ENCODE measurements around the gene AFG1L.
"Not testable (repeated sequence)": the region's sequence is repeated elsewhere in the genome, so short reads cannot be mapped to it uniquely, and the experiment has no call there.

AFG1L gene

DNA sequence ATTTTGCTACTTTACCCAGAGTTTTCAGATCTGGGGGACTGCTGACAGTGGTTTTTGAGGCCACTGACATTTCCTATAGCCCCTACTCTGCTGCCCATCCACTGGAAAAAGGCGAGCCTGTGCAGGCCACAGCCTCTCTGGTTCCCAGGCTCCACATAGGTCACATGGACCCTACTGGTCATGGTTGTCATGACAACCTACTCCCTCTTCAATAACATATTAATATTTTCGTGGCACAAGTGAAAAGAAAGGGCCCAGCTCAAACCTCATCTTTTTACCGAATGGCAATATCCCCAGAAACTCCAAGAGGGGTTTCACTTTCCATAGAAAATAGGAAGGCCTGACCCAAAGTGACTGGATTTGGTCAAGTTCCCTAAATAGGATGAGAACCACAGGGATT is 254.9 kb downstream of the AFG1L start:
- no peaks in the 10 kb centered on the region for H3K9me3 ChIP-seq
- H3K36me3 ChIP-seq (replicated peaks): no peaks in the 10 kb centered on the region
- H3K4me1 ChIP-seq: no peaks in the 10 kb centered on the region
- no peak overlapping the region for H3K4me3 ChIP-seq
- H3K27me3 ChIP-seq (ENCODE audit: low read depth): no peaks in the 10 kb centered on the region
- in situ Hi-C loops (cut with MboI; ENCODE audit: low sequenced_read_pairs): loop anchor here (25.0 kb wide), 1 partner anchor 838 kb away; the partner anchor contains the start of gene CD164
- DNase-seq (ENCODE audit: low spot score in 2 of 2): no peak

DNA sequence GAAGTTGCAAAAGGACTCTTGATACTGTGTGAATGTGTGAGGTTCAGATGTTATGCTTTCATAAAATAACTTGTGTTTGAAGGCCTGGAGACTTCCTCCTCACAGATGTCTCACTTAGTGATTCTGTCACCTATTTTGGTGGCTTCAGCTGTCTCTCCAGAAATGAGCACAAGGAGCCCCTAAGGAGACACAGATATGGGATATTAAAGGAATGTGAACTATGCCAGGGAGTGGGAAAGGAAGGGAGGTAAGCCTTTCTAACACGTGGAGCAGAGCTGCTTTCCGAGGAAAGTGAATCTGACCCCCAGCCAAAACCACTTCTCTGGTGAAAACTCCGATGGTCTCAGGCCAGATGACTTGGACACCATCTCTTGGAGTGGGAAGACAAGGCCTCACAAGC is 255.4 kb downstream of the AFG1L start:
- in situ Hi-C loops (cut with MboI; ENCODE audit: low sequenced_read_pairs): no loop called here
- Histone ChIP-seq H3K27me3 (ENCODE audit: low read depth) (no peaks in the 10 kb centered on the region), H3K4me1 (no peaks in the 10 kb centered on the region), H3K9me3 (no peaks in the 10 kb centered on the region), H3K4me3 (no peak overlapping the region), H3K36me3 (replicated peaks) (no peaks in the 10 kb centered on the region)
- DNase-seq (ENCODE audit: low spot score in 2 of 2): no peak

DNA sequence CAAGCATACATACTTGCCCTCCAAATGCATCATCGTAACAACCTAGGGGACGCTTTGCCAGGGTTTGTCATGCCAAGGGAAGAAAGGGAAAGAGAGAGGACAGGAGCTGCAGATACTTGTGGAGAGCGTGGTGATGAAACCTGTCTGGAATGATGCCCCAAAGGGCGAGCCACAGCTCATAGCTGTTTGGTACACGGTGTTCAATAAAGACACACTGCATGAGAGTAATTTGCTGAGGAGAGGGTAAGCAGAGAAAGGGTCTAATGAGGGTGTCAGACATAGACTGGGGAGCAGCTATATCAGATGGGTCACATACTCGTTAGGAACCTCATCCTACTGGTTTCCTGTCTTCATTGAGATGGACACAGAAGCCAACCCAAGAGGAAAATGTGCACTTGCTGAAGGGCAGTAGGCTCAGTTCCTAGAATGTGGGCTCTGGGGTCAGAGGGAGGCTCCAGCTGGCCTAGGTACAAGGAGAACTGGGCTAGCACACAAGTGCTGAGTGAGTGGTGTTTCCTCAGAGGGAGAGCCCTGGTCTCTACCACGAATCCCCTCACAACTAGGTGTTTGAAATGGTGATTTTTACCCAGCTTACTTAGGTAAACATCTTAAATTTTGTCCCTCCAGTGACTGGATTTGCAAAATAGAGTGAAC is 260.7 kb downstream of the AFG1L start:
- in situ Hi-C loops (cut with MboI; ENCODE audit: low sequenced_read_pairs): no loop called here

DNA sequence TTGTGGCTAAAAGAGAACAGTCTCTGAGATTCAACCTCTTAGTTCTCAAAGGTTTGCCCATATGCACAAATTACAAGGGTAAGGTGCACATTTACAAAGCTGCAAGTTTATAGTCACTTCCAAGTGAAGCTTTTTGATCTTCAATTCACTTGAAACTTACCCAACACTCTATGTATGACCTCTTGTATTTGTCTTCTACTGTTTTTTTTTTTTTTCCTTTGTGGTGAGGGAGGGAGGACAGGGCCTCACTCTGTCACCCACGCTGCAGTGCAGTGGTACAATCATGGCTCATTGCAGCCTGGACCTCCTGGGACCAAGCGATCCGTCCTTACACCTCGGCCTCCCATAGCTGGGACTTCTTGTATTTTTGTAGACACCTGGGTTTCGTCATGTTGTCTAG is 261.4 kb downstream of the AFG1L start:
- H3K9me3 ChIP-seq: no peaks in the 10 kb centered on the region
- H3K36me3 ChIP-seq (replicated peaks): no peaks in the 10 kb centered on the region
- H3K4me1 ChIP-seq: peaks cover 7% of the 10 kb centered on the region
- in situ Hi-C loops (cut with MboI; ENCODE audit: low sequenced_read_pairs): no loop called here
- no peak for DNase-seq (ENCODE audit: low spot score in 2 of 2)
- no peak overlapping the region for H3K4me3 ChIP-seq
- H3K27me3 ChIP-seq (ENCODE audit: low read depth): no peaks in the 10 kb centered on the region

More for the DNA sequence above, 260.7 kb downstream of the AFG1L start:
- Histone ChIP-seq H3K36me3 (replicated peaks) (no peaks in the 10 kb centered on the region), H3K4me3 (no peak overlapping the region), H3K9me3 (no peaks in the 10 kb centered on the region), H3K4me1 (peaks cover 7% of the 10 kb centered on the region), H3K27me3 (ENCODE audit: low read depth) (no peaks in the 10 kb centered on the region)
- DNase-seq (ENCODE audit: low spot score in 2 of 2): no peak

DNA sequence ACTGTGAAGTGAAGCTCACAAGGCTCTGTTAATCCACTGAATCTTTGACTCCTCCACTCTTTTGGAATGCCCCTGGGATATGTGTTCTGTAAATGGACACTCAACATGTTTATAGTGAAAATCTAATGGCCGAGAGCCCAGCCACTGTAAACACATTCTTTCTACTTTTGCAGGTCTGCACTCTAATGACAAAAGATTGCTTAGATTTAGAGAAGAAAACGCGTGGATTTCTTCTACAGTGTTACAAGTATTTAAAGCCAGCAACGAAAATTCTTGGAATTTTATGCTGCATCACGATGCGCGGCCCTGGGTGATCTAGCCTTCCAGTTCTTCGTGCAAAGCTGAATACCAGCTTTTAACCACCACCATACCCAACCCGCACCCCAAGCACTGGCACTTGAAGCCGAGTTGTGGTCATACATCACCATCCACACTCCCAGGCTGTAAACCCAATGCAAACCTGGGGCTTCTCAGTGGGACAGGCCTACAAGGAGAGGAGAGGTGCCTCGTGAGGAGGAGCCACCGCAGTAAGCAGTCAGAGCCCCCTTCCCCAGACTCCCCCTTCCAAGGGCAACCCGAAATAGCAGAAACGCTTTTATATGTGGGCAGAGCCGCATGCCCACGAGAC is 262.1 kb downstream of the AFG1L start:
- Histone ChIP-seq H3K36me3 (replicated peaks) (peaks cover 5% of the 10 kb centered on the region), H3K9me3 (no peaks in the 10 kb centered on the region), H3K27me3 (ENCODE audit: low read depth) (no peaks in the 10 kb centered on the region), H3K4me1 (peaks cover 7% of the 10 kb centered on the region), H3K4me3 (peak overlapping the region; percentile 84)
- in situ Hi-C loops (cut with MboI; ENCODE audit: low sequenced_read_pairs): no loop called here
- DNase-seq (ENCODE audit: low spot score in 2 of 2): peak in 1 of 2 experiments; percentile 28

DNA sequence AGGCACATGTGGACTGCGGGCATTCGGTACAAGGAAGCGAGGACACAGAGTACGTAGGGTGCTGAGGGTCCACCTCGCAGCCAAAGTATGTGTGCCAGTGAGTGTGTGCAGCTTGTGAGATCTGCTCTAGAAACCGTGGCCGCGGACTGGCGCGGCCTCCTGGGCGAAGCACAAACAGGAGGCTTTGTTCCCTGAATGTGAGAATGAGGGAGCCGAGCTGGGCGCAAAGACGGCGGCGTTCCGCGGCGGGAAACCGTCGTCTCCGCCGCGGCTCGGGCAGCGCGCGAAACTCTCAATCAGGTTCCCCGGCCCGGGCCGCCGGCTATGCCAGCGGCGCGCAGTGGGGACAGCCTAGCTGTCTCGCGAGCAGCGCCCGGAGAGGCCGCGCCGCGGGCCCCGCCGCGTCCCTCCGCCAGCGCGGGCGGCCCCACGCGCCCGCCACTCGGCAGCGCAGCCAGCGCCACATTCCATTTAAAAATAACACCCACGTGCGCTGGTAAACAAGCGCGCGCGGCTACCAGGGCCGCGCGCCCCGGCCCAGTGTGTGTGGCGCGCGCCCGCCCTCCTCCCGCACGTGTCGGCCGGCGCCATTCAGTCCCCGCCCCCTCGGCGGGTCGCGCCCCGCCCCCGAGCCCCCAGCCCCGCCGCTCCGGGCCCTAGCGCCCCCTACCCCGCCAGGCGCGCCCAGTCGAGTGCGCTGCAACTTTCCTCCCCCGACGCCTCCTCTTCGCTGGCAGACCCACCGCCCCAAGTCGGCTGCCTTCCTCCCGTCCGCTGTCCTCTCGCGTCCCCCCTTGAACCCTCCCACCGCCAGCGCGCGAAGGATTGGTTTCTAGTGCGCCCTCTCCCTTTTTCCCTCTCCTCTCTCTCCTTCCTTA is 262.9 kb downstream of the AFG1L start:
- no peaks in the 10 kb centered on the region for H3K27me3 ChIP-seq (ENCODE audit: low read depth)
- no peaks in the 10 kb centered on the region for H3K9me3 ChIP-seq
- peaks cover 12% of the 10 kb centered on the region for H3K36me3 ChIP-seq (replicated peaks)
- in situ Hi-C loops (cut with MboI; ENCODE audit: low sequenced_read_pairs): no loop called here
- peak; percentile 28 to 86 for DNase-seq (ENCODE audit: low spot score in 2 of 2)
- peaks cover 11% of the 10 kb centered on the region for H3K4me1 ChIP-seq
- peak overlapping the region; percentile 84 for H3K4me3 ChIP-seq

DNA sequence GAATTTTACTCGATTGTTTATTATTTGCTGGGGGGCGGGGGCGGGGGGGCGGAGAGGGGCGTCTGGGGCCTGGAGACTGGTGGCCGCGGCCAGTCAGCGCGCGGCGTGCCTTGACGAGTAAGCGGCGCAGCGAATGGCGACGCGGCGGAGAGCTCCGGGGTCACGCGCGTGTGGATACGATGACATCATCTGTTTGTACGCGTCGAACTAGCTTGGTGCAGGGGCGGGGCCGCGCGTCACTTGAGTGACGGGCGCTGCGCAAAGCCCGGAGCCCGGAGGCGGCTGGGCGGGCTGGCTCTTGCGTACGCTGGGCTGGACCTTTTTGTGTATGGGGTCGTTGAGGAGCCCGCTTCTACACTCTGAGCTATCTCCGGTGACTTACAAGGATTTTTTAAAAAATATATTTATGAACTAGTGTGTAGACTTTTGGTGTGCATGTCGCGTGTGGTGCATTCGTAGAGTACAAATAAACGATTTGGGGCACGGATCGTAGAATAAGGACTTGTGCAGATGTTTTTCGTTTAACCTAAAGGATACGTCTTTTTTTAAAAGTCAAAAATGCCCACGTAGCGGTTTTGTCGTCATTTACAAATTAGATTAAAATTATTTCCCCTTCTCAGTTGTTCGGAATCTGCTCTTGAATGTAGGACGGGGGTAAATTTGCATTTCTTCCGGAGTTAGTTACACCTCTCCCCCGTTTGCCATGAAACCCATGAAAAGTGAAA is 263.7 kb downstream of the AFG1L start:
- in situ Hi-C loops (cut with MboI; ENCODE audit: low sequenced_read_pairs): no loop called here
- H3K4me3 ChIP-seq: peak overlapping the region; percentile 84
- H3K36me3 ChIP-seq (replicated peaks): peaks cover 17% of the 10 kb centered on the region
- no peaks in the 10 kb centered on the region for H3K9me3 ChIP-seq
- H3K4me1 ChIP-seq: peaks cover 11% of the 10 kb centered on the region
- no peaks in the 10 kb centered on the region for H3K27me3 ChIP-seq (ENCODE audit: low read depth)
- DNase-seq (ENCODE audit: low spot score in 2 of 2): peak; percentile 95 to 97

DNA sequence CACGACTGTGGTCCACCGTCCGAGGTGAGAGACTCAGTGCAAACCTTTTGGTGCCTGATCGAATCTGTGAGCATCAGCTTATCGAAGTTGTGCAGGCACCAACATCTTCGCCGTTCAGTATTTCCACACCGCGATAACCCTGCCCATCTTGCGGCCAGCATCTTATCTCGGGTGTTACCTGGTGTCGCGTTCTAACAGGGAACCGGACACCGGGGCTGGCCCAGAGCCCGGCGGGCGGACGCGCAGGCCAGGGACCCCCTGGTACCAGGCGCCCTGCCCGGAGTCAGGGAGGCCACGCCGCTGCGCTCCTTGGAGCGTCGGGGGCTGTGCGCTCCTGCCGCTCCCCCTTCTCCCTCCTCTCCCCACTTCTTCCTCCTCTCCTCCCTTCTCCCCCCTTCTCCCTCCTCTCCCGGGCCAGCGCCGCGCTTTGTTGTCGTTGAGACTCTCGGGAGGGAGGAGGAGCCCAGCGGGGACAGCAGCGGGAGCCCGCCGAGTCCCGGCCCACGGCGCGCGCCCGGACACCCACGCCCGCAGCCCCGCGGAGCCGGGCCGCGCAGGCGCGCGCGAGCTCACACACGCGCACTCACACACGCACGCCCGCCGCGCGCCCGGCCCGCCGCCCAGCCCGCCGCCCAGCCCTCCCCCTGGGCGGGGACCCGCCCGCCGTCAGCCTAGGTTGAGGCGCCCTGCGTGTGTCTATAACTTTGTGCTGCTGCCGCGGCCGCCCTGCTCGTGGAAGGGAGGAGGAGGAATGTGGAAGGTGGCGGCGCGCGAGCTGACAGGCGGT is 264.4 kb downstream of the AFG1L start:
- Histone ChIP-seq H3K4me3 (peak overlapping the region; percentile 84), H3K9me3 (no peaks in the 10 kb centered on the region), H3K27me3 (ENCODE audit: low read depth) (no peaks in the 10 kb centered on the region), H3K4me1 (peaks cover 14% of the 10 kb centered on the region), H3K36me3 (replicated peaks) (peaks cover 20% of the 10 kb centered on the region)
- DNase-seq (ENCODE audit: low spot score in 2 of 2): peak; percentile 70 to 85
- in situ Hi-C loops (cut with MboI; ENCODE audit: low sequenced_read_pairs): no loop called here

DNA sequence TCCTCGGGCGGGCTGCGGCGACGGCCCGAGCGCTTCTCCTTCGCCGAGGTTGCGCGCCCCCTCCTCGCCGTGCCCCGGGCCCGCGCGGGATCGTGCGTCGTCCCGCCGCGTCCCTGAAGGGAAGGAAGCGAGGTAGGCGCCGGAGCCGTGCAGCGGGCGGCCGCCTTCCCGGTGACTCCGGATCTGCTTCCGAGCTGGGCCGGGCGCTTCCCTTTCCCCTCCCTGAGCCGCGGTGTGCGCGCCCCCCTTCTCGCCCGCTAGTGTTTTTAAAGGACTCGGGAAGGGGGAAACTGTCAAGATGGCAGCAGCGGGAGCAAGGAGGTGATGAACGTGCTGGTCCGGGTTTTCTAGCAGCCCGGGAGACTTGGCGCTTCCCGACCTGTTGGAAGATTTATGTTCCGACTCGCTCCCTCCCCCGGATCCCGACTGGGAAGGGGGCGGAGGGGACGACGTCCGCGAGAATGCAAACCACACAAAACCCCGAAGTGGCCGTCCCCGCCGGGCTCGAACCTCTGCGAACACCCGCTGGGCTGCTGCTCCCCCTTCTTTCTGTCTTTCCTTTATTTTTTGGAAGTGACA is 265.1 kb downstream of the AFG1L start:
- H3K27me3 ChIP-seq (ENCODE audit: low read depth): no peaks in the 10 kb centered on the region
- H3K4me3 ChIP-seq: peak overlapping the region; percentile 84
- DNase-seq (ENCODE audit: low spot score in 2 of 2): peak; percentile 43 to 80

DNA sequence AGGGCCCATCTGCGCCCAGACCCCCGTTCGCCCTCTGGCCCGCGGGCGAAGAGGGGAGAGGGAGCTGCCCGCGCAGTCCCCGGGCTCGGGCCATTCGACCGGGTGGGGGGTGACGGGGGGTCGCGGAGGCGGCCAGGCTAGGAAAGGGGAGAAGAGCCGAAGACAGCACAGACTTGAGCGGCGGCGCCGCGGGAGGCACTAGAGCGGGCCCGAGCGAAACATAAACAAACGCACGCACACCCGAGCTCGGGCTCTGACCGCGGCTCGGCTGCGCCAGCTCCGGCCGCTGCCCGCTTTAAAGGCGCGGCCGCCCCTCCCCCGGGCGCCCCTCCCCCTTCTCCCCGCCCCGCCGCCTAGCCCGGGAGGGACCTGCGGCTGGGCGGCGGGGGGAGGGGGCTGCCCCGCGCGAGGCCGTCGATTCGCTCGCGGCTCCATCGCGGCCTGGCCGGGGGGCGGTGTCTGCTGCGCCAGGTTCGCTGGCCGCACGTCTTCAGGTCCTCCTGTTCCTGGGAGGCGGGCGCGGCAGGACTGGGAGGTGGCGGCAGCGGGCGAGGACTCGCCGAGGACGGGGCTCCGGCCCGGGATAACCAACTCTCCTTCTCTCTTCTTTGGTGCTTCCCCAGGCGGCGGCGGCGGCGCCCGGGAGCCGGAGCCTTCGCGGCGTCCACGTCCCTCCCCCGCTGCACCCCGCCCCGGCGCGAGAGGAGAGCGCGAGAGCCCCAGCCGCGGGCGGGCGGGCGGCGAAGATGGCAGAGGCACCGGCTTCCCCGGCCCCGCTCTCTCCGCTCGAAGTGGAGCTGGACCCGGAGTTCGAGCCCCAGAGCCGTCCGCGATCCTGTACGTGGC is 265.8 kb downstream of the AFG1L start, which contains the start of gene FOXO3:
FOXO3 (plus strand) TSS at position 455 of the 846 bp plus-strand sequence; CDS start at position 747, 292 bp downstream.
- peaks cover 16% of the 10 kb centered on the region for H3K4me1 ChIP-seq
- no peaks in the 10 kb centered on the region for H3K27me3 ChIP-seq (ENCODE audit: low read depth)
- in situ Hi-C loops (cut with MboI; ENCODE audit: low sequenced_read_pairs): no loop called here
- H3K36me3 ChIP-seq (replicated peaks): peaks cover 22% of the 10 kb centered on the region
- H3K9me3 ChIP-seq: no peaks in the 10 kb centered on the region
- DNase-seq (ENCODE audit: low spot score in 2 of 2): peak; percentile 68 to 85
- peak within 1 kb of the TSS; percentile 84 for H3K4me3 ChIP-seq

More for the DNA sequence above, 265.1 kb downstream of the AFG1L start:
- no peaks in the 10 kb centered on the region for H3K9me3 ChIP-seq
- H3K36me3 ChIP-seq (replicated peaks): peaks cover 22% of the 10 kb centered on the region
- H3K4me1 ChIP-seq: peaks cover 16% of the 10 kb centered on the region
- in situ Hi-C loops (cut with MboI; ENCODE audit: low sequenced_read_pairs): no loop called here

DNA sequence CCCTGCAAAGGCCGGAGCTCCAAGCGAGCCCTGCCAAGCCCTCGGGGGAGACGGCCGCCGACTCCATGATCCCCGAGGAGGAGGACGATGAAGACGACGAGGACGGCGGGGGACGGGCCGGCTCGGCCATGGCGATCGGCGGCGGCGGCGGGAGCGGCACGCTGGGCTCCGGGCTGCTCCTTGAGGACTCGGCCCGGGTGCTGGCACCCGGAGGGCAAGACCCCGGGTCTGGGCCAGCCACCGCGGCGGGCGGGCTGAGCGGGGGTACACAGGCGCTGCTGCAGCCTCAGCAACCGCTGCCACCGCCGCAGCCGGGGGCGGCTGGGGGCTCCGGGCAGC is 266.4 kb downstream of the AFG1L start:
- H3K9me3 ChIP-seq; H3K27me3 ChIP-seq (ENCODE audit: low read depth); DNase-seq (ENCODE audit: low spot score in 2 of 2); in situ Hi-C loops (cut with MboI; ENCODE audit: low sequenced_read_pairs); H3K4me3 ChIP-seq: not testable (repeated sequence)
- peaks cover 22% of the 10 kb centered on the region for H3K36me3 ChIP-seq (replicated peaks)
- peaks cover 16% of the 10 kb centered on the region for H3K4me1 ChIP-seq

Data from HAP-1 (cell line).